Activated gamma-delta T cell (primary cell): Measurements from ENCODE around the gene MRPL1.
"Not testable (repeated sequence)": the region's sequence is repeated elsewhere in the genome, so short reads cannot be mapped to it uniquely, and the experiment has no call there.

Experiments used
- DNase-seq: peaks from one replicate; lab custom pipeline; 2025; lab: John Stamatoyannopoulos, UW

MRPL1 gene

DNA sequence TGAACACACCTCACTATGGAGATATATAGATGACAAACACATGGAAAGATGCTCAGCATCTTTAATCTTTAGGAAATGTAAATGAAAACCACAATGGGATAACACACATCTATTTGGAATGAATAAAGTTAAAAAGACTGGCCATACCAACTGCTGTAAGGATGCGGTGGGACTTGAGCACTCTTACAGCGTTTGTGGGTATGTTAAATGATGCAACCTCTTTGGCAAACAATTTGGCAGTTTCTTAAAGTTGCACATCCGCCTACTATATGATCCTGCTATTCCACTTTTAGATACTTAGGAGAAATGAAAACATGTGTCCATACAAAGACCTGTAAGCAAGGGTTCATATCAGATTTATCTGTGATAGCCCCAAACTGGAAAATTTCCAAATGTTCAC is 50.7 kb downstream of the MRPL1 start:
- DNase-seq = no peak

DNA sequence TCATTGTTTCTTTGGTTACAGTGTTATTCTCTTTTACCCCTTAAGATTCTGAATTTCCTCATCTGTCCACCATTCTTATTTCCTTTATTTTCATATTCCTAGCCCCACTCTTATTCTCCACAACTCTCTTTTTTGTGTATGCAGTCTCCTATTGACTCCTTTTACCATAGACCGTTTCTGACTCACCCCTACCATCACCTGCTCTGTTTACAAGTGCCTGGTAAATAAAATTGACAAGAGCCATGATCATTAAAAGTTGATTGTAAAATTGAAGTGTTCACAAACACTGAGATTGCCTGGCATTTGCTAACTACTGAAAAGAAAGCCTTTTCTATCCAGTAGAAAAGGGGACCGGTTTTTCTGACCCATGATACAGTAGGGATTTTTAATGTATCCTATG is 54.4 kb downstream of the MRPL1 start:
- DNase-seq = no peak

DNA sequence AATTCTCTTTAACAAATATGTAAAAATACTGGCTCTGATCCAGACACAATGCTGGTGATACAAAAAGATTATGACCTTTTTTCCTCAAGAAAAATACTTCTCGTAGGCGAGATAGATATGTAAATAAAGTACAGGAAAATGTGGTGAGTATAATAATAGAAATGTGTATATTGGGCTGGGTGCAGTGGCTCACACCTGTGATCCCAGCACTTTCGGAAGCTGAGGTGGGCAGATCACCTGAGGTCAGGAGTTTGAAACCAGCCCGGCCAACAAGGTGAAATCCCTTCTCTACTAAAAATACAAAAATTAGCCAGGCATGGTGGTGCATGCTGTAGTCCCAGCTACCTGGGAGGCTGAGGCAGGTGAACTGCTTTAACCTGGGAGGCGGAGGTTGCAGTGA is 55.0 kb downstream of the MRPL1 start:
- no peak for DNase-seq

DNA sequence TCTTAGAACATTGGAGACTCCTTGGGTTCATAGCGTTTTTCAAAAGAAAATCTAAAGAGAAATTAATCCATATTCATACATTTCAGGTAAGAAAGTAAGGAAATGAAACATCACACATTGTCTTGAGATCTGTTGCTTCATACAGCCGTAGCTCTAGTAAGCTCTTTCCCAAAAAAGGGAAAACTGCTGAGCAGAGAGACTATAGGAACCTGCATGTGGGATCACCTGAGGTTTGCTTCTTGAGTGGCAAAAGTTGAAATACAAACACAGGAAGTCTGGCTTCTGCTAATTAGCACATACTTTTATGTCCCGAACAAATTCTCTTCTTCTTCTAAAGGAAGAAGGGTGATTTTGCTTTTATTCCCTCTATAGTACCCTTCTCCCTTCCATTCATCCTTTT is 57.7 kb downstream of the MRPL1 start:
- no peak for DNase-seq

DNA sequence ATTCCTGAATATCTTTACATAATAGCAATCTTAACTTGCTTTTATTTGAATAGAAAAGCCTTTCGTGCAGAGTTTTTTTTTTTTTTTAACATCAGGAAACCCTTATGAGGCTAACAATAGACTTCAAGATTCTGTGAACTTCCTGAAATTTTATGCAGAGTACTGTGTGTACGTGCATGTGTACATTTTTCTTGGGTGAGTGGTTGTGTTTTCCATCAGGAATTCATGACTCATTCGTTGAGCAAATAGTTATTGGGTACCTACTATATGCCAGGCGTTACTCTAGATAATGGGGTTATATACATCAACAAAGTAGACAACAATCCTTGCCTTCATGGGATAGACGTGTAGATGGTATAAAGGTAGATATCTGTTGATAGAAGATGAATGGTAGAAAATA is 59.1 kb downstream of the MRPL1 start:
- DNase-seq = no peak

DNA sequence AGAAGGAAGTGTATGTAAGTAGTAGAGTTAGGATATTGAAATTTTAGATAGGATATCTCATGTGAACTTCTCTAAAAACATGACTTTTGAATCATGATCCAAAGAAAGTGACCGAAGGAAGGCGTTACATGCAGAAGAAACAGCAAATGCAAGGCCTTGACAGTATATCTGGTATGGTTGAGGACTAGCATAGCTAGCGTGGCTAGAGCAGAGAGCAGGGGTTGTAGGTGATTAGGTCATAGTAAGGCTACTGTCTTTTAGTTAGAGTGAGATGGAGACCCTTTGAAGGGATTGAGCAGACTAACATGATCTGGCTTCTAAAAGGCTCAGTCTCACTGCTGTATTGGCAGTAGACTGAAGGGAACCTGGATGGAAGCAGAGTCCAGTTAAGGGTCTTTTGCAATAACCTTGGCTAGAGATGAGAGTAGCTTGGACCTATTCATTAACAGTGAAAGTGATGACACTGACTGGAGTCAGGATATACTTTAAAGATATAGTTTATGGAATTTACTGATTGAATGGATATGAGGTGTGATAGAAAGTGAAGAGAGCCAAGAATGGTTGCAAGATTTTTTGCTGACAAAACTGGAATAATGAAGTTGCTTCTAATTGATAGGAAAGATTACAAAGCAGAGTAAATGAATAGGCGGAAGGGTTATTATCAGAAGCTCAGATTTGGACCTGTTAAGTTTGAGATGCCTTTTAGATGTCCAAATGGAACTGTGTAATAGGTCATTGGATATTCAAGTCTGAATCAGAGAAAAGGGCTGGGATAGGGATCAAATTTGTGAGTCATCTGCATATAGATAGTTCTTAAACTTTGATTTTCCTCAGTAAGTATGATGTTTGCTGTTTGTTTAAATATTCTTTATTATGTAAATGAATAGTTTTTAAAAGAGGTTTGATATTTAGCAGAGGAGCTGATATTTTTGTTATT is 59.8 kb downstream of the MRPL1 start:
- no peak for DNase-seq

DNA sequence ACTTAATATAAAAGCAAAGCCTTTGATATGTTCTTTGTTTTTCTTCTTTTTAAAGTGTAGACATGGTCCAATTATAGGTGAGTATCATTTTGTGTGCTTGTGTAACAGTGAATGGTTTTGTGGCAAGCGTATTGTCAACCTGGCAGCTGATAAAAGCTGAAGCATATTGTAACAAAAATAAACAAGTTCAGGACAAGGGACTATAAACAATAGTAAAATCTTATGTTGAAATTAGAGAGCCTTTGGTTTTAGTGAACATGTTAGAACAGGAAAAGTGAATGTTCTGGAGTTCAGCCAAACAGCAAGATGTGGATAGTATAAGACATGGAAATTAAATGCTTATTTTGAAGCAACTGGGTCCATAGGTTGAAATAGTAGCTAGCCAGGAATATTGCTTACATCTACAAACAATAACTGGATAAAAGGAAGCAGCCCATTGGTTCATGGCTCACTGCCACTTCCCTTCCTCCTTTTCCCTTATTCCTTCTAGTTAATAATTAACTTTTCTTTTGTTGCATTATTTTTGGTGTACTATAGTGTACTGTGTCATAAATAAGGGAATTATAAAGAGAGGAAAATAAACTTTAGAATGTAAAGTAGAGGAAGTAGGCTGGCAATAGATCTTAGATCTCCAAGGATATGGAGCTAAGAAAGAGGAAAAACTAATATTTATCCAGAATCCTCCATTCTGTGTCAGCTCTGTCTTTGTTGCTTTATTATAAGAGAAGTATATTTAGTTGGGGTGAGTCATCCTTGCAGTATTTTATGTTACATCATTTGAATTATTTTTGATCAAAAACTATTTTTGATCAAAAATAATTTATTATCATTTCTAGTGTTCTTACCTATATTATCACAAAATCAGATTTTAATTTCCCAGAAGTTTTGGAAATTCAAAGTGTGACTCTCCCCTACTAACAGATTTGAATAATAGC is 65.6 kb downstream of the MRPL1 start:
- no peak for DNase-seq

DNA sequence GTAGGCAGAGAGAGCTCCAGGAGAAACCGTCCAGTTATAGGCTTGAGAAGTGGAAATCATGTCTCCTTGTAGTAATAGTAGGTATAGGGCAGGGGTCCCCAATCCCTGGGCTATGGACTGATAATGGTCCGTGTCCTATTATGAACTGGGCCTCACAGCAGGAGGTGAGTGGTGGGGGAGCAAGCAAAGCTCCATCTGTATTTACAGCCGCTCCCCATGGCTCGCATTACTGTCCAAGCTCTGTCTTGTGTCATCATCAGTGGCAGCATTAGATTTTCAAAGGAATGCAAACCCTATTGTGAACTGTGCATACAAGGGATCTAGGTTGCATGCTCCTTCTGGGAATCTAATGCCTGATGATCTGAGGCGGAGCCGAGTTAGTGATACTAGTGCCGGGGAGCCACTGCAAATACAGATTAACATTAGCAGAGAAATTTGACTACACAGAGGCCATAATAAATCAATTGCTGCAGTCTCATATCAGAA is 67.6 kb downstream of the MRPL1 start:
- DNase-seq = no peak

DNA sequence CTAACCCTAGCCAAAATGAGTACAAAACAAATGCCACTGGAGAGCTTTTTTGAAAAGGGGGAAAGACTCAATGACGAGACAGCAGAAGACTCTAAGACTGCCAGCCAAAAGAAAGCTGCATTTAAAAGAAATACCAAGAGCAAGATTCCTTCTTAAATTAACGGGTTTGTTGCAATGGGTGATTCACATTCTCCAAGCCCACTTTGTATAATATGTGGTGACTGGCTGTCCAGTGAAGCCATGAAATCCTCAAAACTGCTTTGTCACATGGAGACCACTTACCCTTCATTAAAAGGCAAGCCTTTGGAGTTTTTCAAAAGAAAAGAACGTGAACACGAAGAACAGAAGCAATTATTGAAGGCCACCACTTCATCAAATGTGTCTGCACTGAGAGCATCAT is 68.2 kb downstream of the MRPL1 start:
- no peak for DNase-seq

DNA sequence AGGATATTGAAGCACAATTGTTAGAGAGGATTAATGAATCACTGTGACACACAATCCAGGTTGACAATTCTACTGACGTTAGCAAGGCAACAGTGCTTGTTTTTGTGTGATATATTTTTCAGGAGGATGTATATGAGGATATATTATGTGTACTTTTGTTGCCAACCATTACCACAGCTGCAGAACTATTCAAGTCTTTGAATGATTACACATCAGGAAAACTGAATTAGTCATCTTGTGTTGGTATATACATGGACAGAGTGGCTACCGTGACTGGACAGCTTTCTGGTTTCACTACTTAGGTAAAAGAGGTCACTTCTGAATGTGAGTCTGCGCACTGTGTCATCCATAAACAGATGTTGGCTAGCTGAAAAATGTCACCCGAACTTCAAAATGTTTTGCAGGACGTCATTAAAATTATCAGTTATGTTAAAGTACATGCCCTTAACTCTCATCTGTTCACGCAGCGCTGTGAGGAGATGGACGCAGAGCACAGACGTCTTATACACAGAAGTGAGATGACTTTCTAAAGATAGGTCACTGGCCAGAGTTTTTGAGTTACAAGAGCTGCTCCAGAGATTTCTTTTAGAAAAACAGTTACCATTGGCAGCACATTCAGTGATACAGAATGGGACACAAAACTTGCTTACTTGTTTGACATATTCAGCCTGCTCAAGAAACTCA is 69.0 kb downstream of the MRPL1 start:
- no peak for DNase-seq

DNA sequence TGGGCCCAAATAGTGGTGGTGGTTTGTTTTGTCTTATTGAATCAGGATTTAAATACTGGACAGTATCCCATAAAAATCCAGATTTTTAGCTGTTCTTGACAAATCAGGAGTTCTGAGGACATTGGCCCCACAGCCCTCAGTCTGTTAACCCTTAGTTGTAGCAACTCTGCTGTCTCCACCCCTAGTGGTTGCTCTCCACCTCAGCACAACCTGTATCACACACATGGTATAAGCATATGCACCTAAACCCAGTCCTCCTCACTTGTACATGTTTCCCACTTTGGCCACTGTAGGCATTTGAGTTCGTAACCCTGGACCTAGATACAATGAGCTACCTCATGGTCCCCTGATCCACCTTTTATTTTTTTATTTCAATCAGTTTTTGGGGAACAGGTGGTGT is 75.9 kb downstream of the MRPL1 start:
- DNase-seq = no peak

DNA sequence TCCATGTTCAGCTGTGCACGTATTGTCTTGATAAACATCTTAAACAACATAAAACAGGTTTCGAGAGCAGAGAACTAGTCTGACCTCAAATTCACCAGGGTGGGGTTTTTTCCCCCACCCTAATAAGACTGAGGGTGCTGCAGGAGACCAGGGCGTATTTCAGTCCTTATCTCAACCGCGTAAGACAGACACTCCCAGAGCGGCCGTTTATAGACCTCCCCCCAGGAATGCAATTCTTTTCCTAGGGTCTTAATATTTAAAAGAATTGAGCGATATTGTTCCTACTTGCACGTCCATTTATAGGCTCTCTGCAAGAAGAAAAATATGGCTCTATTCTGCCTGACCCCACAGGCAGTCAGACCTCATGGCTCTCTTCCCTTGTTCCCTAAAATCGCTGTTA is 83.3 kb downstream of the MRPL1 start:
- DNase-seq = not testable (repeated sequence)

DNA sequence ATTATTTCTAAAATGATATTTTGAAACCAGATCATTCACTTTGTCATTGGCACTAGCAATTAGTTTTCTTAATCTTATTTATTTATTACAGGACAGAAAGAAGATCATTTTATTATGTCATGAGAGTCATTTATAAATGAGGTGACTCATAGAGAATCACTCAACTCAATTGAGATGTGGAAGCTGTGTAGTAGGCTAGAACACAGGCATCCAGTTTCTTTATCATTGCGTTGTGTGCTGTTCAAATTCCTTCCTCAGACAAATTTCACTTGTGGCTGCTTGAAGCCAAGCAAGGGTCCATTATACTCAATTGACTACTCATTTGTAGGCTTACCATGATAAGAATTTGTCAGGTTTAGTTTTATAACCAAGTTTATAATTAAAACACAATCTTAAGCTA is 87.6 kb downstream of the MRPL1 start:
- DNase-seq = no peak

DNA sequence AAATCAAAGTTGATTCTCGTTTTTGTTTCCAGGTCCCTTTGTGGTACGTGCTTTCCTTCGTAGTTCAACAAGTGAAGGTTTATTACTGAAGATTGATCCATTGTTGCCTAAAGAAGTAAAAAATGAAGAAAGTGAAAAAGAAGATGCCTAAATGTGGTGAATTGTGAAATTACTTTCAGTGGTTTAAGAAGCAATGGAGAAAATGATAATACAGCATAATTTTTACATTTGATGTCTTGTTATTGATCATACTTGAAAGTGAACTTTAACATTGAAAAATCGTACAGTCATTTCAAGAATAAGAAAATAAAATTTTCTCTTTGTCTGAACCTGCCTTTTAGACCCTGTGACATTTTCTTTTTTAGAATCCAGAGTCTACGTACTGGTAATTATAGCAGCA is 89.8 kb downstream of the MRPL1 start:
- no peak for DNase-seq

DNA sequence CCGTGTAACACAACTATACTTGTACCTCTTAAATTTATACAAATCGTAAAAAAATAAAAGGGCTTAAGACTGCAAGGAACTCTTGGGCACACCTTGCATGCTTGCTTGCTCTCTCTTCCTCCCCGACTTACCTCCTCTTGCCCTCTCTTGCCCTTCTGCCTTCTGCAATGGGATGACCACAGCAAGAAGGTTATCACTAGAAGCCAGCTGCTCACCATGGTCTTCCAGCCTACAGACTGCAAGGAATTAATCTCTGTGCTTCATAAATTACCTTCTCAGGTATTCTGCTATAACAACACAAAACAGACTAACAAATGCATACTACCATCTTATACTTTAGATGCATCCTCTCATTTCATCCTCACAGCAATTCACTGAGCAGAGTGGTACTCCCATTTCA is 92.1 kb downstream of the MRPL1 start:
- DNase-seq = no peak

DNA sequence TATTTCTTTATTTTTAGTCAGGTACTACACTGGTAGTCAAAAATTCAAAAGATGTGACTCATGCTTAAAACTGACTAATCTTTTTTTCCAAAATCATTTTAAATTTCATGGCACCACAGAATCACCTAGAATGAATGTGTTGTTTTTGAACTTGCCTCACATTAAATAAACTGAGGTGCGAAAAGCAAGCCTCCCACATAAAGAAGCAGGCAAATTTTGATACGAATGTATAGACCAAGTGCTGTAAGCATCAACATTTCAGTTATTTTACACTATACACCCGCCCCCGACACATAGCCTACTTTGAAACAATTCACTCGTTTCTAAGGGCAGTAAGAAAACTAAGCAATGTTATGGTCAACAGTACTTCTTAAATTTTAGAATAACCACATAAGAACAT is 94.3 kb downstream of the MRPL1 start:
- DNase-seq = no peak

DNA sequence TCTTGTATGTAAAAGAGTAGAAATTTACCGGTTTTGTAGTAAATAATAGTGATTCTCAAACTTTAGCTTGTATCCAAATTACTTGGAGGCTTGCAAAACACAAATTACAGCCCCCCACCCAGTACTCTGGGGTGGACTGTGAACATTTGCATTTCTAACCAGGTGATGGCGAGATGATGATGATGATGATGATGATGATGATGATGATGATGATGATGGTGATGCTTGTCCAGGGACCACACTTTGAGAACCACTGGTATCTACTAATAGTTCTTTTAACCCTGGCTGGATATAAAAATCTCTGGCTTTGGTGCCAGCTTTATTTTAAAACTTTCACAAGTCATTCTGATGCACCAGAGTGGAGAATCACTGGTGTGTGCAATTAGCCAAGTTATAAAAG is 96.3 kb downstream of the MRPL1 start:
- no peak for DNase-seq

DNA sequence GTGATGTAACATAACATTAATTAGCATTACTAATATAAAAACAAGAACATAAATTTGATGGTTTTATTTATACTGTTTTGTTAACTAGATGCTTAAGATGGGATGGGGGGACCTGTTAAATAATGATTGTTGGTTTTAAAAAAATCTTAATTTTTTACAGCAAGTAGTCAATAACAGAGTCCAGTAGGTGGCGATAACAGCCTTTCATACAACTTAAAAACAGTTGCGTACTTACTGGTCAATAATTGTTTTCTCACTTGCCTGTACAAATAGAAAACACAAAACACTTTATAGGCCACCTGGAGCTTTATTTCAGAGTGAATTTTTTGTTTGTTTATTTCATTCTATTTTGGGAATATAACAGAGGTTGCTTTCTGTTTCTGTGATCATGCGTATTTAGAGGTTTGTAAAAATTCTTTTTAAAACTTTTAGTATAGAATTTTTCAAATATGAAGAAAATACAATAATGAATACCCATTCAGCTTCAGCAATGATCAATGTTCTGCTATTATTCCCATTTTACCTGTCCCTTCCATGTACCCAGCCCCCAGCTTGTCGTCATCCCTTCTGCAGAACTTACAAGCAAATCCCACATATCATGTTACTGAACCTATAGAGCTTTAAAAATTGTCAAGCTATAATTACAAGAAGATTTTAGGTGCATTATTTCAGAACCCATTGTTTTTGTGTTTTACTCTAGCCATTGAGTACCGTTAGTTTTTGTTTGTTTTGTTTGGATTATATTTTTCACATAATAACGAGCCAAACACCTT is 97.1 kb downstream of the MRPL1 start:
- no peak for DNase-seq

DNA sequence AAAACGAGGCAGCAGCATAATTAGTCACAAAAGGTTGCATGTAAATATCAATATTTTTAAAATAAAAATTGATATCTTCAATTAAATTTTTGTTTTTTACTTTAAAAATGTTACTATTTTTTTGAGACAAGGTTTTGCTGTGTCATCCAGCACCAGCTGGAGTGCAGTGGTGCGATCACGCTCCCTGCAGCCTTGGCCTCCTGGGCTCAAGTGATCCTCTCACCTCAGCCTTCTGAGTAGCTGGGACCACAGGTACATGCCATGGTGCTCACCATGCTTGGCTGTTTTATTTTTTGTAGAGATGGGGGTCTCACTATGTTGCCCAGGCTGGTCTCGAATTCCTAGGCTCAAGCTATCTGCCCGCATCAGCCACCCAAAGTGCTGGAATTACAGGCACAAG is 97.7 kb downstream of the MRPL1 start:
- no peak for DNase-seq

DNA sequence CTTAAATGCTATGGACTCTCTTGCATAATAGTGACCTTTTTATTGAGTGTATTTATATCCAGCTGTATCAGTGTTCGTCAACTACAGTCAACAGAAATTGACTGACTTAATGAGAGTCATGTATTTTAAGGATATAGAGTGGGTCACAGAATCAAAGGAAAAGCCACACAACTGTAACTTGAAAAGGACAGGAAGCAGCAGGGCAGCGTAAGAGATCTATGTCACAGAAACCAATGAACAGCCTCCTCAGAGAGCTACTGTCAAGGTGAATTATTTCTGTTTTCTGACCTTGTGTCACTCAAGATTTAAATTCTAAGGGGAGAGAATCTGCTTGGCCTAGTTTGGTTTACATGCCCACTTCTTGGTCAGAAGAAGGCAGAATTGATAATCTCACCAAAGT is 100.4 kb downstream of the MRPL1 start:
- no peak for DNase-seq

DNA sequence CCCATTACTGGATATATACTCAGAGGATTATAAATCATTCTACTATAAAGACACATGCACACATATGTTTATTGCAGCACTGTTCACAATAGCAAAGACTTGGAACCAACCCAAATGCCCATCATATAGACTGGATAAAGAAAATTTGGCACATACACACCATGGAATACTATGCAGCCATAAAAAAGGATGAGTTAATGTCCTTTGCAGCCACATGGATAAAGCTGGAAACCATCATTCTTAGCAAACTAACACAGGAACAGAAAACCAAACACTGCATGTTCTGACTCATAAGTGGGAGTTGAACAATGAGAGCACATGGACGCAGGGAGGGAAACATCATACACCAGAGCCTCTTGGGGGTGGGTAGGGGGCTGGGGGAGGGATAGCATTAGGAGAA is 111.0 kb downstream of the MRPL1 start:
- DNase-seq = not testable (repeated sequence)
